ENCODE results near the gene PHGDH.
"Not testable (repeated sequence)": the region's sequence is repeated elsewhere in the genome, so short reads cannot be mapped to it uniquely, and the experiment has no call there.

PHGDH gene

GRCh38 chr1:119702384-119702783 is 9.3 kb upstream of the PHGDH start:
- ChIA-PET POLR2A (no interaction called here), CTCF (no interaction called here)
- TF ChIP-seq HDGF (IDR thresholded peaks at IDR 0.05; ENCODE audit: borderline replicate concordance), result no peak
- no peak for TF ChIP-seq NFRKB (IDR thresholded peaks at IDR 0.05)
- no peak for TF ChIP-seq PKNOX1 (IDR thresholded peaks at IDR 0.05)
- TF ChIP-seq ELF4 (IDR thresholded peaks at IDR 0.05), result no peak
- DNase-seq (ENCODE audit: extremely low spot score), result no peak

DNA sequence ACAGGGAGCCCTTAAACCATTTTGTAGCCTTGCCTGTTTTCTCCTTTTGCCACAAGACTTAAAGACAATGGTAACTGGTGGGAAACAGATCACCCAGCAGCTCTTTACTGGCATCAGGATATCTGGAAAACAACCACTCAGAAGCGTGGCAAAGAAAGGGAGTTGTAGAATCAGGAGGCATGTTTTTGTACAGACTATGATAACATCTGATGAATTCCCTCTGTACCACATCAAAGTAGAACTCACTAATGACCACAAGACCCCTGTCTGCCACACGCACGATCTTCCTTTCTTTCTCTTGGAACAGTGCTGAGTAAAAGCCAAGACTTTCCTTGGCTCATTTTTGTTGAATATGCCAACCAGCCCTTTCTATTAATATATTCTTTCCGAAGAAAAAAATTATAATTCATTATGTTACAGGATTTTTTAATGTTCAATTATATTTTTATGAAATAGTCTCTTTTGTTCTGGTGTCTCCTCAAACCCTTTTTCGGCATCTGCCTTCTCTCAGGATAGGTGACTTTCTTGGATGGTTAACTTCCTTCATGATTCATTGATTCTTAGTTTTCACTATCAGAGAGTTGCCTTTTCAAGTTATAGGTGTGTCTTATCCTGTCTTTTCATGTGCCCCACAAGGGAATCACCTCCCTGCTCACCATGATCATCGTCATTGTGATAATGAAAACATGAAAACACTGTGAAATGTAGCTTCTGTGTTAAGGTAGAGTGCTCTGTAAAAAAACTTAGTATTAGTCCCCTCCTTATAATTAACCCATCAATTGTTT is 7.9 kb upstream of the PHGDH start:
- TF ChIP-seq FOXA1 (IDR thresholded peaks at IDR 0.05), result no peak
- no peak for DNase-seq (ENCODE audit: extremely low spot score)
- CTCF ChIA-PET, result no interaction called here
- POLR2A ChIA-PET, result interaction anchor here (1.2 kb wide), 1 partner anchor 8 kb away, joined by 8 read pairs; the partner anchor contains the start of gene PHGDH

GRCh38 chr1:119706599-119706998 is 5.1 kb upstream of the PHGDH start:
- CTCF ChIA-PET; POLR2A ChIA-PET; DNase-seq (ENCODE audit: extremely low spot score): not testable (repeated sequence)

- DNase-seq (ENCODE audit: extremely low spot score), result not testable (repeated sequence)
- POLR2A ChIA-PET, result interaction anchor here (0.6 to 2.7 kb wide), 29 partner anchors 8 to 468 kb away, joined by 3 to 27 read pairs (median 5); partner anchors contain the start of genes SEC22B and ZNF697
These were observed 354 bp upstream of the PHGDH start for GRCh38 chr1:119711356-119711803.

GRCh38 chr1:119712342-119713038 is 756 bp downstream of the PHGDH start:
- DNase-seq (ENCODE audit: extremely low spot score), result peak; percentile 86
- peak; percentile 83 for TF ChIP-seq PKNOX1 (IDR thresholded peaks at IDR 0.05)
- TF ChIP-seq ELF4 (IDR thresholded peaks at IDR 0.05), result no peak
- TF ChIP-seq FOXM1 (IDR thresholded peaks at IDR 0.05; ENCODE audit: borderline replicate concordance), result no peak
- ChIA-PET CTCF (interaction anchor here (1.0 to 1.6 kb wide), 3 partner anchors 17 to 65 kb away, joined by 4 to 6 read pairs (median 5); partner anchors contain the start of gene ZNF697), POLR2A (interaction anchor here (1.2 to 2.7 kb wide), 19 partner anchors 9 to 467 kb away, joined by 3 to 27 read pairs (median 6); partner anchors contain the start of gene ZNF697)

More at GRCh38 chr1:119711356-119711803, 354 bp upstream of the PHGDH start:
- CTCF ChIA-PET, result interaction anchor here (1.0 to 1.6 kb wide), 3 partner anchors 16 to 63 kb away, joined by 4 to 5 read pairs (median 5); partner anchors contain the start of gene ZNF697

- TF ChIP-seq L3MBTL2 (conservative IDR thresholded peaks at IDR 0.05) (peak; percentile 80), PKNOX1 (IDR thresholded peaks at IDR 0.05) (peak; percentile 56; the same call in 1 of the 2 replicates), SUZ12 (IDR thresholded peaks at IDR 0.05) (no peak), BHLHE40 (IDR thresholded peaks at IDR 0.05; ENCODE audit: borderline replicate concordance) (no peak)
- CTCF ChIA-PET, result interaction anchor here (0.7 kb wide), 1 partner anchor 30 kb away, joined by 3 read pairs; no protein-coding TSS in a partner anchor
- peak; percentile 43 for DNase-seq (ENCODE audit: extremely low spot score)
- POLR2A ChIA-PET, result interaction anchor here (1.1 to 2.7 kb wide), 6 partner anchors 10 to 81 kb away, joined by 3 to 18 read pairs (median 8); no protein-coding TSS in a partner anchor
These were observed 1.5 kb downstream of the PHGDH start for GRCh38 chr1:119713039-119713748.

DNA sequence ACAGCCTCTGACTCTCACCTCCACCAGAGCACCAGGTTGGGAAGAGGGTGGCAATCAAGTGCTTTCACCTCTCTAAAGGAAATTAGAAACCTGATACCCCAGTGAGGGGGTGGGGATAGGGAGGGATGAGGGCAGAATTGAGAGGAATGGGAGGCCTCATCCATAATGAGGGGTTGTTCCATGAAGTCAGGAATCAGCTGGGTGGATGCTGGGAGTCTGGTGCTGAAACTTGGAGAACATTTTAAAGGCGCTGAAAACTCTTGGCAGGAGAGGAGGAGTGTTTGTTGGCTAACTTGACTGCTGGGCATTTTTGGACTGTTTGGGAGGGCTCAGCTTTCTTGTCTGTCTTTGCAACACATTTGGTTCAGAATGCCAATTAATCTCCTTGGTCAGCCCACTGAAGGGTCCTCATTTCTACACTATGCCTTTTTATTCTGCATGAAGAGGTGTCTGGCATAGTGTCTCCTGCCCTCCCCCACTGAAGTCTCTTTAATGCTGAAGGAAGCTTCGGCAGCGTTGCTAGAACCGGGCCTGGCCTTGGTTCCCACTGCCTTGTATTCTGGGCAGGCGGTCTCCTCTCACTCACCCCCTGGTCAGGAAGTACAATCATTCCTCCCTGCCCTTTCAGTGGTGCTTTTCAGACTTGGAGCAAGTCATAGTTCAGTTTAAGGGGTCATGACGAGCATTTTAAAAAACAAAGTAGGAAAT is 2.2 kb downstream of the PHGDH start:
- ChIA-PET CTCF (interaction anchor here (0.7 kb wide), 1 partner anchor 30 kb away, joined by 3 read pairs; no protein-coding TSS in a partner anchor), POLR2A (interaction anchor here (0.8 to 2.7 kb wide), 8 partner anchors 10 to 66 kb away, joined by 3 to 15 read pairs (median 3); partner anchors contain the start of gene ZNF697)
- peak; percentile 25 for DNase-seq (ENCODE audit: extremely low spot score)
- TF ChIP-seq SUZ12 (IDR thresholded peaks at IDR 0.05) (no peak), ZNF384 (IDR thresholded peaks at IDR 0.05) (no peak), TARDBP (IDR thresholded peaks at IDR 0.05) (no peak), NFRKB (IDR thresholded peaks at IDR 0.05) (no peak), CTBP1 (IDR thresholded peaks at IDR 0.05; ENCODE audit: borderline replicate concordance) (no peak), L3MBTL2 (conservative IDR thresholded peaks at IDR 0.05) (no peak), FOXM1 (IDR thresholded peaks at IDR 0.05; ENCODE audit: borderline replicate concordance) (no peak), FOXK2 (IDR thresholded peaks at IDR 0.05) (no peak), HDGF (IDR thresholded peaks at IDR 0.05; ENCODE audit: borderline replicate concordance) (no peak), BHLHE40 (IDR thresholded peaks at IDR 0.05; ENCODE audit: borderline replicate concordance) (no peak), ARNT (IDR thresholded peaks at IDR 0.05) (no peak), FOXA1 (IDR thresholded peaks at IDR 0.05) (no peak), SP1 (IDR thresholded peaks at IDR 0.05) (no peak), LEF1 (IDR thresholded peaks at IDR 0.05; ENCODE audit: borderline replicate concordance) (no peak), ELF4 (IDR thresholded peaks at IDR 0.05) (no peak; the same call in 1 of the 2 replicates), PKNOX1 (IDR thresholded peaks at IDR 0.05) (no peak)
